Tibial nerve (tissue), 3 donors: ENCODE data around the gene CREB3L1.

Experiments used
- POLR2A ChIP-seq, 2 donors: fragments of 450-650 bp; IDR thresholded peaks; one replicate each; pipeline ENCODE4 v1.6.1; 2017; ENCODE audit warnings: antibody characterized with exemption in 2 of 2, mild to moderate bottlenecking in 2 of 2, moderate library complexity in 2 of 2
- TF ChIP-seq, protein P1 (sequence below), 5 experiments: fragments of 200-600 bp in 3 of 5; fragments of 450-650 bp in 2 of 5; sonication (generic) in 3 of 5; IDR thresholded peaks; one replicate each; pipeline ENCODE4 v1.5.1; 2016 to 2019; ENCODE audit warnings: antibody characterized with exemption in 5 of 5, mild to moderate bottlenecking in 3 of 5, moderate library complexity in 2 of 5

GRCh38 chr11:46369458-46370152, 92.1 kb downstream of the CREB3L1 start:
- TF ChIP-seq, protein P1, sequence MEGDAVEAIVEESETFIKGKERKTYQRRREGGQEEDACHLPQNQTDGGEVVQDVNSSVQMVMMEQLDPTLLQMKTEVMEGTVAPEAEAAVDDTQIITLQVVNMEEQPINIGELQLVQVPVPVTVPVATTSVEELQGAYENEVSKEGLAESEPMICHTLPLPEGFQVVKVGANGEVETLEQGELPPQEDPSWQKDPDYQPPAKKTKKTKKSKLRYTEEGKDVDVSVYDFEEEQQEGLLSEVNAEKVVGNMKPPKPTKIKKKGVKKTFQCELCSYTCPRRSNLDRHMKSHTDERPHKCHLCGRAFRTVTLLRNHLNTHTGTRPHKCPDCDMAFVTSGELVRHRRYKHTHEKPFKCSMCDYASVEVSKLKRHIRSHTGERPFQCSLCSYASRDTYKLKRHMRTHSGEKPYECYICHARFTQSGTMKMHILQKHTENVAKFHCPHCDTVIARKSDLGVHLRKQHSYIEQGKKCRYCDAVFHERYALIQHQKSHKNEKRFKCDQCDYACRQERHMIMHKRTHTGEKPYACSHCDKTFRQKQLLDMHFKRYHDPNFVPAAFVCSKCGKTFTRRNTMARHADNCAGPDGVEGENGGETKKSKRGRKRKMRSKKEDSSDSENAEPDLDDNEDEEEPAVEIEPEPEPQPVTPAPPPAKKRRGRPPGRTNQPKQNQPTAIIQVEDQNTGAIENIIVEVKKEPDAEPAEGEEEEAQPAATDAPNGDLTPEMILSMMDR (IDR thresholded peaks at IDR 0.05), result peak; percentile 62 to 77 (median 68)
- no peak for TF ChIP-seq POLR2A (IDR thresholded peaks at IDR 0.05)
